HG03439 (cell line): ENCODE measurements around the gene CNMD.
"Not testable (repeated sequence)": the region's sequence is repeated elsewhere in the genome, so short reads cannot be mapped to it uniquely, and the experiment has no call there.

Experiments used
- ATAC-seq: cut with Tn5 transposase; IDR thresholded peaks from one replicate; pipeline ENCODE4 v1.9.1; 2021; ENCODE audit warnings: mild to moderate bottlenecking, moderate library complexity; ENCODE audit not compliant: unreplicated experiment

CNMD gene

GRCh38 chr13:52695856-52696255, 43.8 kb downstream of the CNMD start:
- ATAC-seq: no peak

- ATAC-seq: no peak
These were observed 53.2 kb downstream of the CNMD start for GRCh38 chr13:52686376-52686775.

GRCh38 chr13:52685806-52686205, 53.8 kb downstream of the CNMD start:
- not testable (repeated sequence) for ATAC-seq

GRCh38 chr13:52677823-52678222, 61.8 kb downstream of the CNMD start:
- ATAC-seq: no peak

GRCh38 chr13:52673465-52673864, 66.2 kb downstream of the CNMD start:
- no peak for ATAC-seq

GRCh38 chr13:52670726-52671125, 68.9 kb downstream of the CNMD start:
- no peak for ATAC-seq

- ATAC-seq: no peak
These were observed 69.9 kb downstream of the CNMD start for GRCh38 chr13:52669677-52670076.

- ATAC-seq: no peak
These were observed 74.3 kb downstream of the CNMD start for GRCh38 chr13:52665325-52665724.

- ATAC-seq: no peak
These were observed 75.3 kb downstream of the CNMD start for GRCh38 chr13:52664272-52664671.

- ATAC-seq: no peak
These were observed 80.3 kb downstream of the CNMD start for GRCh38 chr13:52659340-52659739.
